Sciatic nerve (tissue), 1 donor: Measurements from ENCODE around the gene SH3GLB1. TPM values are rescaled to one million over a fixed set of nuclear protein-coding genes. Genes with fewer than 3 reads are reported as not detected.

Experiments used
- total RNA-seq: library from RNA; stranded (reverse); fragmentation: NEBNext Ultra II Directional; extraction: Animal tissue kit (Norgen Biotek cat#: 25700); gene quantifications from one replicate; pipeline ENCODE4 v1.2.1, GENCODE V29; 2021
- donor health status: DM: no; HTN: no; CAD: no.

The SH3GLB1 gene
- total RNA-seq, 1 donor from 2014 or later, result 77.6 TPM

Other genes starting within 250 kb of the SH3GLB1 start
- not detected for gene CLCA1, start 235.6 kb upstream of the SH3GLB1 start, total RNA-seq
- gene CLCA4, start 157.5 kb upstream of the SH3GLB1 start, total RNA-seq, result not detected
- gene SELENOF, start 209.6 kb downstream of the SH3GLB1 start, total RNA-seq, result 152 TPM
- 22.1 TPM for gene HS2ST1, start 210.1 kb downstream of the SH3GLB1 start, total RNA-seq